Testis (tissue), 5 donors: ENCODE results near the gene LIMS4. TPM values are rescaled to one million over a fixed set of nuclear protein-coding genes. Genes with fewer than 3 reads are reported as not detected.
"Not testable (repeated sequence)": the region's sequence is repeated elsewhere in the genome, so short reads cannot be mapped to it uniquely, and the experiment has no call there.

ENCODE experiments used
- DNase-seq: peaks from one replicate; pipeline ENCODE4 v3.0.0-alpha.2; 2019
- H3K27ac ChIP-seq, 2 donors: fragments of 200-600 bp; sonication (generic); one replicate each; pipeline ENCODE4 v1.5.1; 2019
- H3K27me3 ChIP-seq: fragments of 200-600 bp; sonication (generic); one replicate; pipeline ENCODE4 v1.5.1; 2019
- H3K36me3 ChIP-seq: fragments of 200-600 bp; sonication (generic); one replicate; pipeline ENCODE4 v1.5.1; 2017; ENCODE audit warnings: low read depth; ENCODE audit errors: missing control alignments
- H3K4me1 ChIP-seq: fragments of 200-600 bp; sonication (generic); one replicate; pipeline ENCODE4 v1.5.1; 2019
- H3K4me3 ChIP-seq, 2 donors: fragments of 200-600 bp; sonication (generic); one replicate each; pipeline ENCODE4 v1.5.1; 2017 to 2019
- H3K9me3 ChIP-seq: fragments of 200-600 bp; sonication (generic); one replicate; pipeline ENCODE4 v1.5.1; 2017
- WGBS, 2 donors: methylation state at CpG; one replicate each; pipeline ENCODE4 v1.1.5; 2018; 5-methylcytosine and 5-hydroxymethylcytosine counted together
- intact Hi-C: fragments of 100-400 bp; cut with DNase I; formaldehyde crosslinking; loops from one replicate; pipeline ENCODE4 v1.15.1; 2023; ENCODE audit warnings: low total_unique reads
- long read RNA-seq, 2 donors: transcript quantifications; one replicate each; lab custom pipeline, GENCODE V29; 2026
- polyA plus RNA-seq: library from polyadenylated mRNA; stranded (reverse); fragments of 350-450 nt; fragmentation: Illumina TruSeq; extraction: RNeasy Lipid Tissue Mini Kit (QIAGEN cat#74804); gene quantifications from one replicate; pipeline ENCODE4 v1.2.3, GENCODE V29; 2014; ENCODE audit warnings: low read depth, low replicate concordance; ENCODE audit not compliant: insufficient read depth
- total RNA-seq, 2 donors: library from RNA; depleted of rRNA; stranded (reverse); fragments of >200 nt; gene quantifications; one replicate each; pipeline ENCODE4 v1.2.3, GENCODE V29; 2016

The LIMS4 gene
- total RNA-seq: 10 to 100 TPM; 11.2 to 33.0 TPM
- 4.7 TPM for polyA plus RNA-seq
- long read RNA-seq, donor 1: 0 reads
- long read RNA-seq, donor 2, partial matches to known transcripts: 0 of 1 reads
- long read RNA-seq, donor 2, other reads (novel, unspliced or antisense): 0 of 1 reads

GRCh38 chr2:110472171-110473058 is at the start of gene LIMS4:
Gene LIMS4, minus strand, starts transcription at chr2:110472816. Its CDS starts 38 bp downstream, at chr2:110472778.
- H3K36me3 ChIP-seq, DNase-seq, H3K27ac ChIP-seq, H3K9me3 ChIP-seq, H3K27me3 ChIP-seq, H3K4me1 ChIP-seq, H3K4me3 ChIP-seq, intact Hi-C loops: not testable (repeated sequence)
- WGBS, 2 donors: no CpG with 5 or more reads among the region's 29 CpGs

GRCh38 chr2:110499755-110500377 is 27.2 kb upstream of the LIMS4 start:
- WGBS, 2 donors: no CpG with 5 or more reads among the region's 8 CpGs
- H3K4me1 ChIP-seq, H3K9me3 ChIP-seq, H3K27me3 ChIP-seq, H3K36me3 ChIP-seq, H3K27ac ChIP-seq, H3K4me3 ChIP-seq, DNase-seq, intact Hi-C loops: not testable (repeated sequence)

- H3K4me3 ChIP-seq, H3K27me3 ChIP-seq, H3K27ac ChIP-seq, H3K4me1 ChIP-seq, intact Hi-C loops, H3K9me3 ChIP-seq, DNase-seq, H3K36me3 ChIP-seq: not testable (repeated sequence)
- no CpG with 5 or more reads among the region's 6 CpGs for WGBS, 2 donors
Observed at GRCh38 chr2:110496027-110496426, 23.4 kb upstream of the LIMS4 start.

- H3K36me3 ChIP-seq, H3K9me3 ChIP-seq, H3K27ac ChIP-seq, intact Hi-C loops, H3K27me3 ChIP-seq, DNase-seq, H3K4me1 ChIP-seq, H3K4me3 ChIP-seq: not testable (repeated sequence)
- no CpG with 5 or more reads among the region's 3 CpGs for WGBS, 2 donors
Observed at GRCh38 chr2:110494488-110494887, 21.9 kb upstream of the LIMS4 start.

GRCh38 chr2:110488991-110489390 is 16.4 kb upstream of the LIMS4 start:
- H3K9me3 ChIP-seq, H3K4me3 ChIP-seq, DNase-seq, H3K4me1 ChIP-seq, intact Hi-C loops, H3K27me3 ChIP-seq, H3K36me3 ChIP-seq, H3K27ac ChIP-seq: not testable (repeated sequence)
- WGBS, 2 donors: no CpG with 5 or more reads among the region's 1 CpG

GRCh38 chr2:110482697-110483096 is 10.1 kb upstream of the LIMS4 start:
- no CpG with 5 or more reads among the region's 4 CpGs for WGBS, 2 donors
- H3K9me3 ChIP-seq, H3K4me1 ChIP-seq, H3K27ac ChIP-seq, H3K36me3 ChIP-seq, DNase-seq, H3K4me3 ChIP-seq, intact Hi-C loops, H3K27me3 ChIP-seq: not testable (repeated sequence)

- no CpG with 5 or more reads among the region's 3 CpGs for WGBS, 2 donors
- H3K4me1 ChIP-seq, H3K36me3 ChIP-seq, H3K4me3 ChIP-seq, intact Hi-C loops, H3K27ac ChIP-seq, H3K27me3 ChIP-seq, H3K9me3 ChIP-seq, DNase-seq: not testable (repeated sequence)
Observed at GRCh38 chr2:110481200-110481599, 8.6 kb upstream of the LIMS4 start.

- H3K27me3 ChIP-seq, DNase-seq, H3K27ac ChIP-seq, H3K4me3 ChIP-seq, intact Hi-C loops, H3K36me3 ChIP-seq, H3K4me1 ChIP-seq, H3K9me3 ChIP-seq: not testable (repeated sequence)
- no CpG with 5 or more reads among the region's 4 CpGs for WGBS, 2 donors
Observed at GRCh38 chr2:110480084-110480483, 7.5 kb upstream of the LIMS4 start.

GRCh38 chr2:110477370-110477769 is 4.8 kb upstream of the LIMS4 start:
- H3K4me1 ChIP-seq, H3K27ac ChIP-seq, intact Hi-C loops, DNase-seq, H3K27me3 ChIP-seq, H3K4me3 ChIP-seq, H3K9me3 ChIP-seq, H3K36me3 ChIP-seq: not testable (repeated sequence)
- no CpG with 5 or more reads among the region's 7 CpGs for WGBS, 2 donors

GRCh38 chr2:110476952-110477351 is 4.3 kb upstream of the LIMS4 start:
- no CpG with 5 or more reads among the region's 6 CpGs for WGBS, 2 donors
- H3K27me3 ChIP-seq, H3K4me3 ChIP-seq, H3K36me3 ChIP-seq, H3K9me3 ChIP-seq, DNase-seq, H3K4me1 ChIP-seq, intact Hi-C loops, H3K27ac ChIP-seq: not testable (repeated sequence)

GRCh38 chr2:110475627-110476359 is 3.2 kb upstream of the LIMS4 start:
- H3K27ac ChIP-seq, H3K9me3 ChIP-seq, H3K4me3 ChIP-seq, intact Hi-C loops, H3K27me3 ChIP-seq, H3K36me3 ChIP-seq, DNase-seq, H3K4me1 ChIP-seq: not testable (repeated sequence)
- WGBS, 2 donors: no CpG with 5 or more reads among the region's 3 CpGs
